RWPE1 (cell line): Measurements from ENCODE around the gene KCNB1.
A peak's percentile ranks its signal among the peaks of the same experiment; 100 is the strongest.

Experiments used
- CTCF ChIA-PET: fragments of 350-600 bp; sonication (Branson Sonifier 250); formaldehyde crosslinking; extraction: SDS; loops from one replicate; lab custom pipeline; 2021; lab: Yijun Ruan, JAX
- POLR2A ChIA-PET: fragments of 400-600 bp; formaldehyde crosslinking; extraction: SDS; loops from one replicate; lab custom pipeline; 2020; ENCODE audit warnings: antibody characterized with exemption; ENCODE audit not compliant: low non-redundant PET; lab: Yijun Ruan, JAX
- DNase-seq: peaks from one replicate; pipeline ENCODE4 v3.0.0; 2012; ENCODE audit warnings: low spot score
- H3K27ac ChIP-seq: fragments of 450-650 bp; 2 replicates; pipeline ENCODE4 v1.5.1; 2017
- CTCF ChIP-seq: fragments of 450-650 bp; conservative IDR thresholded peaks from 2 replicates; pipeline ENCODE4 v1.5.1; 2017; ENCODE audit warnings: low read depth, mild to moderate bottlenecking

Gene KCNB1

GRCh38 chr20:49335476-49335875 is 147.0 kb downstream of the KCNB1 start:
- no peak for DNase-seq
- no peak for TF ChIP-seq CTCF
- no peak overlapping the region for H3K27ac ChIP-seq
- ChIA-PET POLR2A (no interaction called here), CTCF (interaction anchor here (1.1 to 8.3 kb wide), 5 partner anchors 13 to 273 kb away, joined by 3 to 120 read pairs (median 6); no protein-coding TSS in a partner anchor)

- POLR2A ChIA-PET, result no interaction called here
- TF ChIP-seq CTCF, result no peak
- H3K27ac ChIP-seq, result no peak overlapping the region
- CTCF ChIA-PET, result interaction anchor here (0.6 to 4.7 kb wide), 7 partner anchors 154 to 211 kb away, joined by 3 to 42 read pairs (median 6); no protein-coding TSS in a partner anchor
- DNase-seq, result no peak
These were observed 151.5 kb downstream of the KCNB1 start for GRCh38 chr20:49330701-49331615.

GRCh38 chr20:49328790-49329189 is 153.7 kb downstream of the KCNB1 start:
- DNase-seq, result no peak
- ChIA-PET POLR2A (no interaction called here), CTCF (interaction anchor here (4.7 kb wide), 1 partner anchor 156 kb away, joined by 42 read pairs; no protein-coding TSS in a partner anchor)
- no peak for TF ChIP-seq CTCF
- H3K27ac ChIP-seq, result no peak overlapping the region

- no peak for DNase-seq
- CTCF ChIA-PET, result interaction anchor here (0.6 kb wide), 2 partner anchors 47 to 191 kb away, joined by 3 to 4 read pairs; no protein-coding TSS in a partner anchor
- POLR2A ChIA-PET, result no interaction called here
These were observed 156.4 kb downstream of the KCNB1 start for GRCh38 chr20:49326026-49326425.

GRCh38 chr20:49324306-49324705 is 158.2 kb downstream of the KCNB1 start:
- no peak for TF ChIP-seq CTCF
- POLR2A ChIA-PET, result no interaction called here
- CTCF ChIA-PET, result interaction anchor here (0.6 to 1.4 kb wide), 3 partner anchors 160 to 228 kb away, joined by 3 to 6 read pairs (median 3); no protein-coding TSS in a partner anchor
- no peak overlapping the region for H3K27ac ChIP-seq
- no peak for DNase-seq

More at GRCh38 chr20:49326026-49326425, 156.4 kb downstream of the KCNB1 start:
- no peak overlapping the region for H3K27ac ChIP-seq
- TF ChIP-seq CTCF, result no peak

GRCh38 chr20:49323622-49324238 is 158.7 kb downstream of the KCNB1 start:
- peak; percentile 51 for TF ChIP-seq CTCF
- CTCF ChIA-PET, result interaction anchor here (0.7 to 1.4 kb wide), 5 partner anchors 42 to 229 kb away, joined by 3 to 4 read pairs (median 3); no protein-coding TSS in a partner anchor
- H3K27ac ChIP-seq, result no peak overlapping the region
- DNase-seq, result peak; percentile 74
- POLR2A ChIA-PET, result no interaction called here
